GM19467 (cell line): ENCODE measurements around the gene GPC6.
A peak's percentile ranks its signal among the peaks of the same experiment; 100 is the strongest.

Source experiments
- ATAC-seq: cut with Tn5 transposase; IDR thresholded peaks from one replicate; pipeline ENCODE4 v1.9.1; 2021; ENCODE audit warnings: mild to moderate bottlenecking, moderate library complexity; ENCODE audit not compliant: unreplicated experiment

The GPC6 gene

GRCh38 chr13:94309997-94310855 lies 1083.6 kb downstream of the GPC6 start:
- no peak for ATAC-seq

GRCh38 chr13:94311893-94312292 lies 1085.3 kb downstream of the GPC6 start:
- ATAC-seq = no peak

GRCh38 chr13:94312511-94313216 lies 1086.1 kb downstream of the GPC6 start:
- peak; percentile 77 for ATAC-seq

DNA sequence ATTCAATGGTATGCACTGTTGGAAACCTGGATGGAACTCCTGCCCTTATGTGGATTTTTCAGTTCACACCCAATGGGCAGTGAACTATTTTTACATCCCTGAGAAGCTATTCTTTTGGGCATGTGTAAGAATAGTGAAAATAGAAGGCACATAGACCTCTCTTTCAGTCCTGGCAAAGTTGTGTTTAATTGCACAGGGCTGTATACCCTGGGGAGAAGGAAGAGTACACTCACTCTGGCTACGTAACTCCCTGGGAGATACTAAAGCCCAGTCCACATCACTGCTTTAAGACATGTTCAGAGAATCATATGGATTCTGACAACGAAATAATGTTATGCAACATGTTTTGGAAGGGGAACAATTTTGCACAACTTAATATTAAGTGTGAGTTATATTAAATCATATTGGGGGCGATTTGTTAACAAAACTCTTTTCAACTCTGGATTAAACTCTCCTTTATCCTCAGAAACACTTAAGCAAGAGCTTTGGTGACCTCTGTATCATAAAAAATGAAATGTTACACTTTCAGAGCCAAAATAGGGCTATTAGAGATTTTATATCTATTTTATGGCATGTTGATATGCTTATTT lies 1086.8 kb downstream of the GPC6 start:
- no peak for ATAC-seq

DNA sequence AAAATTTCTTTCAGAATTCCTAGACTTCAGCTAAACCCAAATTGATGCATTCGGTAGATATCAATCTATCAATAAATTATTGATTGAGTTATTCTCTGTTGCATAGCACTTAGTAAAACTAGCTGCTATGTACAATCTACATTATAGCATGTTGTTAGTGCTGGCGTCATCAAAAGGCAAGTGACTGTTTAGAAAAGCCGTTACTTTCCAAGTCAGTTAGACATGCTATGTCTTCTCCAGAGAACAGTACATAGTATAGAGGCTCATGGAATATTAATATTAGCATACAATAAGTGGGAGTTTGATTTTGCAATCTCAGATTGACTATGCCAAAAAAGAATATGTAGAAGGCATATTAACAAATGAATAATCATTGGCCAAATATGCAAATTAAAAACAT lies 1087.3 kb downstream of the GPC6 start:
- no peak for ATAC-seq

DNA sequence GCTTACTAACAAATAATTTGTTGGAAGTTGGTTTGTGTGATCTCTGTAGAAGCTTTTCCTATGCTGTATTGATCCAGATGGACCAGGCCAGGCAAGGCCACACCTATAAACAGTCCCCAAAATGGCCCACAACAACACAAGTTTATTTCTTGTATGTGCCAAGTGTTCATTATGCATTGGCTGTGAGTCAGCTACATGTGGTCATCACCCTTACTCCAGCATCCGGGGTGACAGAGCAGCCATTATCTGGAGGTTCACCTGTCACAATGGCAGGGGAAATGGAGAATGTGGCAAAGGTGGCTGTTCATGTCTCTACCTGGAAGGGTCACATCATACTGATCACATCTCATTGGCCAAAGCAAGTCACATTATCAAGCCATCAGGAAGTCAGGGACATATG lies 1088.6 kb downstream of the GPC6 start:
- ATAC-seq = no peak

DNA sequence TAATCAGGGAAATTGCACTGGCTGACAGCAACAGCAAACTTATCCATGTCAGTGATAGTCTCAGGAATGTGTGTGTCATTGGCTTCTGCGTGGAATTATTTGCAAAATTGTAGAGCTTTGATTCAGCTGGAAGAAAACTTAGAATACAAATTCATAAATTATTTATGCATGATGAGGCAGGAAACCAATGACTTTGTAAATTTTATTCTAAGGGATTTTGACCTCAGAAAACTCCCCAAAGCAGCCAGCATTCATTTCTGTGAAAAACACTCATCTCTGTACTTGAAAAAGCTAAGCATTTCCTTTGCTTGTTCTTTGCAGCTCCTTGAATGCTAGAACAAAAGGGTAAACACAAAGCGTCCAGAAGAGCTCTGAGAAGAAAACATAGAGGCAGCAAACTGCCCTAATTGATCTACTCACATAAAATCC lies 1090.5 kb downstream of the GPC6 start:
- no peak for ATAC-seq

GRCh38 chr13:94318418-94318817 lies 1091.8 kb downstream of the GPC6 start:
- no peak for ATAC-seq

DNA sequence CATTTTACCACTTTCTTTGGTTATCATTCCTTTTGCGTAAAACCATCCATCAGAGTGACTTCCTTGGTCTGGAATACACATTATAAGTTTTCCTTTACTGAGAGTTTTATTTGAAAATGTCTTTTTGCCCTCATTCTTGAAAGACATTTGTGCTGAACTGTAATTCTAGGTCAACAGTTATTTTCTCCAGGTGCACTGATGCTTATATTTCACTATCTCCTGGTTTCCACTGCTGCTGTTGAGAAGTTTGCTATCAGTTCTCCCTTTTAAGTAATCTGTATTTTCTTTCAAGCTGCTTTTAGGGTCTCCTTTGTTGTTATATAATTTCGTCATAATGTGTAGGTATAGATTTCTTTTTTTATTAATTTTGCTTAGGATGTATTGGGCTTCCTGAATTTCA lies 1092.9 kb downstream of the GPC6 start:
- ATAC-seq = no peak

GRCh38 chr13:94322925-94323763 lies 1096.5 kb downstream of the GPC6 start:
- no peak for ATAC-seq

DNA sequence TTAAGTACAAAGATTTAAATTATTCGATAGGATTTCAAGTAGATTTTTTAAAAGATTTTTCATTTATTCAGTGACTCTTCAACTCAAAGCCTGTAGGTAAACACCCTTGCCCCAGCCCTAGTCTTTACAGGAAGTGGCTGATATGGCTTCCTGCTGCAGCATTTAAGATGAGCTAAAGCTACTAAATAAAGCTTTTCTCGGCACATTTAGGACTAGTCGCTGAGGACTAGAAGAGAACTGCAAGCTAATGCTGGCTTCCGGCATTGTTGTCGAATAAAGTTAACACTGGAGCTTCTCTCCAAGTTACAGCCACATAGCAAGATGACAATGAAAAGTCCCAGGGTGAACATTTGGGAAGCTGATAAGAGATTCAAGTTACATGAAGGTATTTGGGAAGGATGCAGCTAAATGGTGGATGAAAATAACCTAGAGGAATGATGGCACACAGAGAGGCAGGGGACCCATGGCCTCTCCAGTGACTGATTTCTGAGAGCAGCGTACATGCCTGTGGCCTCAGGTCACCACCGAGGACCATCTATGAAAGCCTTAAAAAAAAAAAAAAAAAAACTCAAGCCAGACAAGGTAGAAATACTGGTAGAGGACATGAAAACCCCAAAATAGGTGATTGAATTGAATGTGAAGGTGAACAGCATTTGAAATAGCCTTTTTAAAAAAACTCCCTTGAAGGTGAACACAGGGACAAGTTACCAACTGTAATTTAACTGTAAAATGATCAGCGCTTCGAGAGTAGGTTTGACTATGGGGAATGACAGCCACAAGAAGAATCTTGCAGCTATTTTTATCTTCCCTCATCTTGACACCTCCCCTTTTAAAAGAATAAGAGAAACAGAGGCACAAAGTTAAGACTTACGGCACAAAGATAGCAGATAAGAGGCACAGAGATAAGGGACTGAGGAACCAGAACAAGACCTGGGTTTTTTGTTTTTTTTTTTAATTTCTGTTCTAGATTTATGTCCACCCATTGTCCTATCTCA lies 1097.5 kb downstream of the GPC6 start:
- no peak for ATAC-seq

DNA sequence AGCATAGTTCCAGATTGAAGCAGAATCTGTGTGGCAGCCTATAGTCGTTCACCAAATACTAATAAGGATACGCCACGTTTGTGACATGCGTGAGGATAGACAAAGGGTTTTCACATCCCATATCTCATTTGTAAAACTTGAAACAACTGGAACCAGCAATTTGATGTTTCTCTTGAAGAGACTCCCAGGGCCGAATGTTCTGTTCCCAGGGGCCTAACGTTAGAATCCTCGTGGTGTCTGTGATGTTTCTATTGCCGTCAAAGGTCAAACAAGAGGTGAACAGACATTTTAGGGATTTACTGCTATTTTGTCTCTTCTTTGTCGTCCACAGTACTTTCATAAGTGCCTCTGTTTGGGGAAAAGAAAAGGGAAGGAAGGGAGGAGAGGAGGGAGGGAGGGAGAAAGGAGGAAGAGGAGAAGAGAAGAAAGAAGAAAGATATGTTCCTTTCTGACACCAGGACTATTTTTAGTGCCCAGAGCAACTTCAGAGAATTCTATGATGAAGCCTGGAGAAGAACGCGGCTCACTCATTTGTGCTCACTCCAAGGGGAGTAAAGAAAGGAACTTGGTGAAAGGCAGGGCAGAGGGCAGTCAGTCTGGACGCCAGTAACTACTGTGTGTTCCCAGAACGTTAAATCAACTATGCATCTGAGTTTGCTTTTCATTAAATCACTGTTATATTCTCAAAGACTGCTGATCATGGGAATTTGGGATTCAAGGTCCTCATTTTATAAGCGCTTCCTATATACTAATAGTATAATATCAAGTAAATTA lies 1098.3 kb downstream of the GPC6 start:
- ATAC-seq = no peak

DNA sequence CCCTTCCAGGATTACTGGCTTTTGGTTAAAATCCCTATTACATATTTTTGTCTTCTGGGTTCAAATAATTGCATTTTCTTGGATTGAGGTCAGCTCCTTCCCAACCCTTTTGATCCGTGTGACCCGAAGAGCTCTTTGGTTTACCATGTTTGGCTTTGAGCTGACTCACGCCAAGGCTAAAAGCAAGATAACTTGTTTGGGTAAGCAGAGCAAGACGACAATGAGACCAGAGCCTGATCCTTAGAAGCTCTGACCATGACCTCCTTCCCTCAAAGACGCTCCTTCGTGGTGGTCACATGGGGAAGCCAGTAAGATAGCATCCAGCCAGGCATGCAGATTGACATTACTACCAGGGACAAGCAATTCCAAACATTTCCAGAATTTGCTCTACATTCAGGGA lies 1099.0 kb downstream of the GPC6 start:
- ATAC-seq = no peak

GRCh38 chr13:94327318-94327717 lies 1100.7 kb downstream of the GPC6 start:
- peak; percentile 91 for ATAC-seq

DNA sequence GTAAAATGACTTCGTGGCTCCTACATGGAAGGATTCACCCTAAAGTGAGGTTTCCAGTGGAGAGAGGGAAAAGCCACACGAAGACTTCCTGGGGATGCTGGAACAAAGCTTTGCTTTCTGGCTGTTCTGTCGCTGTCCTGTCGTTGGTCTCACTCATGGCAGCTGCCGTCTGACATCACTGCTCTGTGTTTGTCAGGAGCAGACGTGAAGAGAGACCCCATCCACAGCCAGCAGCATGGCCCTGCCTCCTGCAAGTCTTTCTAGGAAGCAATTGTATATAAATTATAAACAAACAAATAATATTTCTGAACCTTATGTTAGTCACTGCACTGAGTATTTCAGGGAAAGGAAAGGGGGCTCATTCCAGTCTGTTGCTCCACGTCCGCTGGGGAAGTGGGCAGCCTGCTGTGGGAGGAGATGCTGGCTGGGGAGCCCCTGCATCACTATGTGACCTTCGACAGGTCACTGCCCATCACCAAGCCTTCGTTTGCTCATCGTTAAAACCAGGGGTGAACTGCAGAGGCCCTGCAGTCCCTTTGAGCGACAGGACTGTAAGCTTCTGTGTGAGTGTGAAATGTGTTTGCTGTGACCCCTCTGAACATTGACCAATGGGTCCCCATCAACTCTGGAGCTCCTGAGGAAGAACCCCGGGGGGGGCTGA lies 1101.9 kb downstream of the GPC6 start:
- ATAC-seq = no peak

GRCh38 chr13:94329277-94329676 lies 1102.7 kb downstream of the GPC6 start:
- no peak for ATAC-seq

- no peak for ATAC-seq
These were observed 1103.3 kb downstream of the GPC6 start for GRCh38 chr13:94329754-94330551.
